Activated T-helper 1 cell treated with anti-CD3 and anti-CD28 coated beads, Interleukin-12 subunit alpha, Interleukin-12 subunit beta, Interleukin-2, Interleukin-4 antibody, amounts not matched to agents 30 ng/mL and 10 ng/mL and 1 ng/mL, durations not matched to agents 14 hours and 24 hours and 36 hours (primary cell): ENCODE measurements around the gene UBE2R2. TPM values are rescaled to one million over a fixed set of nuclear protein-coding genes. Genes with fewer than 3 reads are reported as not detected.
A peak's percentile ranks its signal among the peaks of the same experiment; 100 is the strongest.
"Not testable (repeated sequence)": the region's sequence is repeated elsewhere in the genome, so short reads cannot be mapped to it uniquely, and the experiment has no call there.

Source experiments
- DNase-seq: peaks from one replicate; pipeline ENCODE4 v3.0.0; 2021; ENCODE audit warnings: low spot score
- H3K27ac Mint-ChIP-seq: one replicate; pipeline ENCODE4 v1.8.0; 2021; ENCODE audit warnings: mild to moderate bottlenecking, mixed read lengths
- H3K27me3 Mint-ChIP-seq: one replicate; pipeline ENCODE4 v1.8.0; 2022; ENCODE audit warnings: mild to moderate bottlenecking, moderate library complexity, mixed read lengths; ENCODE audit not compliant: insufficient read depth
- H3K36me3 Mint-ChIP-seq: one replicate; pipeline ENCODE4 v1.8.0; 2021; ENCODE audit warnings: low read depth, mixed read lengths
- H3K4me1 Mint-ChIP-seq: one replicate; pipeline ENCODE4 v1.8.0; 2021; ENCODE audit warnings: low read depth, mixed read lengths
- H3K4me3 Mint-ChIP-seq: one replicate; pipeline ENCODE4 v1.8.0; 2021; ENCODE audit warnings: mild to moderate bottlenecking, moderate library complexity, mixed read lengths
- H3K9me3 Mint-ChIP-seq: one replicate; pipeline ENCODE4 v1.8.0; 2021; ENCODE audit warnings: mixed read lengths
- intact Hi-C: fragments of 100-400 bp; cut with micrococcal nuclease; formaldehyde crosslinking; loops from one replicate; pipeline ENCODE4 v1.15.1; 2024
- total RNA-seq: library from RNA; stranded (reverse); gene quantifications from 2 replicates; pipeline ENCODE4 v1.2.3, GENCODE V29; 2022

Gene UBE2R2
- total RNA-seq, 1 donor from 2014 or later, result 40.0 TPM

- Mint-ChIP-seq H3K4me1 (peaks cover 5% of the 10 kb centered on the region), H3K27me3 (no peaks in the 10 kb centered on the region), H3K27ac (no peak overlapping the region), H3K36me3 (peaks cover 14% of the 10 kb centered on the region), H3K9me3 (no peaks in the 10 kb centered on the region), H3K4me3 (no peak overlapping the region)
- no peak for DNase-seq
- intact Hi-C loops, result loop anchor here (5.0 kb wide), 1 partner anchor 44 kb away; no protein-coding TSS in a partner anchor
Observed at GRCh38 chr9:33858423-33858822, 41.5 kb downstream of the UBE2R2 start.

GRCh38 chr9:33860200-33860871 is 43.4 kb downstream of the UBE2R2 start:
- no peak for DNase-seq
- H3K36me3 Mint-ChIP-seq, result peaks cover 7% of the 10 kb centered on the region
- H3K4me3 Mint-ChIP-seq, result no peak overlapping the region
- intact Hi-C loops, result no loop called here
- H3K4me1 Mint-ChIP-seq, result peaks cover 5% of the 10 kb centered on the region
- no peak overlapping the region for H3K27ac Mint-ChIP-seq
- H3K27me3 Mint-ChIP-seq, result no peaks in the 10 kb centered on the region
- H3K9me3 Mint-ChIP-seq, result no peaks in the 10 kb centered on the region

- H3K27me3 Mint-ChIP-seq, result no peaks in the 10 kb centered on the region
- H3K4me3 Mint-ChIP-seq, result no peak overlapping the region
- no peak overlapping the region for H3K27ac Mint-ChIP-seq
- intact Hi-C loops, result no loop called here
- H3K36me3 Mint-ChIP-seq, result peaks cover 12% of the 10 kb centered on the region
- H3K9me3 Mint-ChIP-seq, result no peaks in the 10 kb centered on the region
- no peak for DNase-seq
- peaks cover 5% of the 10 kb centered on the region for H3K4me1 Mint-ChIP-seq
Observed at GRCh38 chr9:33861917-33862453, 45.0 kb downstream of the UBE2R2 start.

DNA sequence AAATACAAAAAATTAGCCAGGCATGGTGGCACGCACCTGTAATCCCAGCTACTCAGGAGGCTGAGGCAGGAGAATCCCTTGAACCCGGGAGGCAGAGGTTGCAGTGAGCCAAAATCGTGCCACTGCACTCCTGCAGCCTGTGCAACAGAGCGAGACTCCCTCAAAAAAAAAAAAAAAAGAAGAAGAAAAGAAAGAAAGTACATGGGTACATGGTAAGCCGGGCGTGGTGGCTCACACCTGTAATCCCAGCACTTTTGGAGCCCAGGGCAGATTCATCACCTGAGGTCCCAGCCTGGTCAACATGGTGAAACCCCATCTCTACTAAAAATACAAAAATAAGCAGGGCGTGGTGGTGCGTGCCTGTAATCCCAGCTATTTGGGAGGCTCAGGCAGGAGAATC is 46.1 kb downstream of the UBE2R2 start:
- H3K9me3 Mint-ChIP-seq, H3K4me1 Mint-ChIP-seq, H3K4me3 Mint-ChIP-seq, H3K27ac Mint-ChIP-seq, H3K27me3 Mint-ChIP-seq, DNase-seq, intact Hi-C loops: not testable (repeated sequence)
- H3K36me3 Mint-ChIP-seq, result peaks cover 12% of the 10 kb centered on the region

- no peak for DNase-seq
- no peaks in the 10 kb centered on the region for H3K27me3 Mint-ChIP-seq
Observed at GRCh38 chr9:33867747-33868439, 50.9 kb downstream of the UBE2R2 start.

GRCh38 chr9:33868440-33868973 is 51.5 kb downstream of the UBE2R2 start:
- no peaks in the 10 kb centered on the region for H3K9me3 Mint-ChIP-seq
- peaks cover 5% of the 10 kb centered on the region for H3K36me3 Mint-ChIP-seq
- no peak overlapping the region for H3K27ac Mint-ChIP-seq
- H3K27me3 Mint-ChIP-seq, result no peaks in the 10 kb centered on the region
- H3K4me3 Mint-ChIP-seq, result no peak overlapping the region
- H3K4me1 Mint-ChIP-seq, result no peaks in the 10 kb centered on the region
- no peak for DNase-seq
- intact Hi-C loops, result no loop called here

More at GRCh38 chr9:33867747-33868439, 50.9 kb downstream of the UBE2R2 start:
- H3K27ac Mint-ChIP-seq, result no peak overlapping the region
- H3K4me1 Mint-ChIP-seq, result no peaks in the 10 kb centered on the region
- H3K4me3 Mint-ChIP-seq, result no peak overlapping the region
- intact Hi-C loops, result no loop called here
- peaks cover 5% of the 10 kb centered on the region for H3K36me3 Mint-ChIP-seq
- H3K9me3 Mint-ChIP-seq, result no peaks in the 10 kb centered on the region

DNA sequence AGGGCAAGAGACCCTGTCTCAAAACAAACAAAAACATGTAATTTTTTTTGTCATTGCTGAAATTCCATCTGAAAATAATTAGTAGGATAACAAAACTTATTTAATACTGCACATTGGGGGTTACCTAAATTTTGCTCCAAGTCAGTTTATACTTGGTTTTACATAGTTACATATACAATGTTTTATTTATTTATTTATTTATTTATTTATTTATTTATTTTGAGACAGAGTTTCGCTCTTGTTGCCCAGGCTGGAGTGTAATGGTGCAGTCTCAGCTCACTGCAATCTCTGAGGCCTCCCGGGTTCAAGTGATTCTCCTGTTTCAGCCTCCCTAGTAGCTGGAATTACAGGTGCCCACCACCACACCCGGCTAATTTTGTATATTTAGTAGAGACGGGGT is 52.3 kb downstream of the UBE2R2 start:
- DNase-seq, H3K9me3 Mint-ChIP-seq, H3K27me3 Mint-ChIP-seq, H3K27ac Mint-ChIP-seq, H3K4me1 Mint-ChIP-seq, intact Hi-C loops, H3K36me3 Mint-ChIP-seq, H3K4me3 Mint-ChIP-seq: not testable (repeated sequence)

DNA sequence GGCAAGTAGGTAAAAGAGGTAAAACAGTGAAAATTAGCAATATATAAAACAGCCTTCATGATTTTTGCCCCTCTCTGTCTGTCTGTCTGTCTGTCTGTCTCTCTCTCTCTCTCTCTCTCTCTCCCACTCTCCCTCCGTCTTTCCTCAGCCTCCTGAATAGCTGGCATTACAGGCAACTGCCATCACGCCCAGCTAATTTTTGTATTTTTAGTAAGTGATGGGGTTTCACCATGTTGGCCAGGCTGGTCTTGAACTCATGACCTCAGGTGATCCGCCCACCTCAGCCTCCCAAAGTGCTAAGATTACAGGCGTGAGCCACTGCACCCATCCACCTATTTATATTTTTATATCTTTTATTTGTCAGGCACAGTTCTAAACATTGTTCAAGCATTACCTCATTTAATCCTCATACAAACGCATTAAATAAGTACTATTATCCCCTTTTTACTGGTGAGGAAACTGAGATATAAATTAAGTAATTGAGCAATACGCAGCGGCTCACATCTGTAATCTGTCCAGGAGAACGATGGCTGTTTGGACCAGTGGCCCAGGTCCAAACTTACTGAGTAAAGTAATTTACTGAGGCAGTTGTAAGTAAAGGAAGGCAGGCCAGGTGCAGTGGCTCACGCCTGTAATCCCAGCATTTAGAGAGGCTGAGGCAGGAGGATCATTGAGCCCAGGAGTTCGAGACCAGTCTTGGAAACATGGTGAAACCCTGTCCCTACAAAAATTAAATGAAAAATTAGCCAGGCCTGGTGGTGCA is 60.9 kb downstream of the UBE2R2 start:
- H3K4me3 Mint-ChIP-seq, result no peak overlapping the region
- H3K36me3 Mint-ChIP-seq, result peaks cover 3% of the 10 kb centered on the region
- peaks cover 26% of the 10 kb centered on the region for H3K4me1 Mint-ChIP-seq
- no peak for DNase-seq
- no peaks in the 10 kb centered on the region for H3K9me3 Mint-ChIP-seq
- intact Hi-C loops, result no loop called here
- H3K27me3 Mint-ChIP-seq, result no peaks in the 10 kb centered on the region
- H3K27ac Mint-ChIP-seq, result no peak overlapping the region

- Mint-ChIP-seq H3K27ac (peak overlapping the region; percentile 35), H3K36me3 (peaks cover 3% of the 10 kb centered on the region), H3K9me3 (no peaks in the 10 kb centered on the region), H3K4me3 (no peak overlapping the region), H3K27me3 (no peaks in the 10 kb centered on the region), H3K4me1 (peaks cover 30% of the 10 kb centered on the region)
- intact Hi-C loops, result no loop called here
- DNase-seq, result no peak
Observed at GRCh38 chr9:33878691-33879366, 61.9 kb downstream of the UBE2R2 start.

- no peaks in the 10 kb centered on the region for H3K9me3 Mint-ChIP-seq
- no peaks in the 10 kb centered on the region for H3K27me3 Mint-ChIP-seq
- peaks cover 3% of the 10 kb centered on the region for H3K36me3 Mint-ChIP-seq
- intact Hi-C loops, result loop anchor here (1.0 kb wide), 1 partner anchor 64 kb away; no protein-coding TSS in a partner anchor
- no peak overlapping the region for H3K4me3 Mint-ChIP-seq
- H3K27ac Mint-ChIP-seq, result peak overlapping the region; percentile 76
- no peak for DNase-seq
- peaks cover 36% of the 10 kb centered on the region for H3K4me1 Mint-ChIP-seq
Observed at GRCh38 chr9:33880211-33881089, 63.5 kb downstream of the UBE2R2 start.

DNA sequence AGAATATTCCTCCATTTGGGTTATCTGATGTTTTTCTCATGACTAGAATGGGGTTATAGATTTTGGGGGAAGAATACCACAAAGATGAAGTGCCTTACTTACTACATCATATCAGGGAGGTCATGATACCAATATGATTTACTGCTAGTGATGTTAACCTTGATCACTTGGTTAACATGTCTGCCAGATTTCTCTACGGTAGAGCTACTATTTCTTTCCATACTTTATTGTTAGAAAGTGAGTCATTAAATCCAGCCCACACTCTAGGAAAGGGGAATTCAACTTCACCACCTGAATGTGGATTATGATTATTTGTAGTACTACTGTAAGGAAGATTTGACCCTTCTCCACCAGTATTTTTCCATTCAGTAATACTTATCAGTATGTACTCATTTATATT is 64.7 kb downstream of the UBE2R2 start:
- intact Hi-C loops, result loop anchor here (1.0 kb wide), 1 partner anchor 65 kb away; no protein-coding TSS in a partner anchor
- Mint-ChIP-seq H3K27me3 (no peaks in the 10 kb centered on the region), H3K9me3 (no peaks in the 10 kb centered on the region), H3K27ac (peak overlapping the region; percentile 91), H3K4me3 (peak overlapping the region; percentile 45), H3K36me3 (peaks cover 3% of the 10 kb centered on the region), H3K4me1 (peaks cover 36% of the 10 kb centered on the region)
- no peak for DNase-seq
